ENCODE data around the gene TENM4.

TENM4 gene

DNA sequence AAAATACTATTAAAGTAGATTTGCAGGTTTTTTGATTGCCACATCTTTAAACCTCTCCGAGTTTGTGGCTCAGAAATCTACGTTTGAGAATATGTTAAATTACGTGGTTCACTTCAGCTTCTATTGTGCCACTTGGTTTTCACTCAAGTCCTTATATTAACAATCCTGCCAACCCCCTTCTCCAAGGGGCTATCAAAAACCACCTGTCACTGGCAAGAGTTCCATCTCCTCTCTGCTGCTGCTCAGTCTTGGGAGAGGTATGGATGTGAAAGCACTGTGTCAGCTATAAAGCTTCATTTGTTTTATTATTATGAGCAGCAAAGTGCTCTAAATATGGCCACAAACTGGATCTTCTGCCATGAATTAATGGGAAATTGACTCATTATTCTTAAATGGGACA is 668.6 kb downstream of the TENM4 start:
- H3K4me3 ChIP-seq (ENCODE audit: low read length), result no peak overlapping the region
- no peak for DNase-seq (ENCODE audit: low read depth)
- TF ChIP-seq, protein P1, sequence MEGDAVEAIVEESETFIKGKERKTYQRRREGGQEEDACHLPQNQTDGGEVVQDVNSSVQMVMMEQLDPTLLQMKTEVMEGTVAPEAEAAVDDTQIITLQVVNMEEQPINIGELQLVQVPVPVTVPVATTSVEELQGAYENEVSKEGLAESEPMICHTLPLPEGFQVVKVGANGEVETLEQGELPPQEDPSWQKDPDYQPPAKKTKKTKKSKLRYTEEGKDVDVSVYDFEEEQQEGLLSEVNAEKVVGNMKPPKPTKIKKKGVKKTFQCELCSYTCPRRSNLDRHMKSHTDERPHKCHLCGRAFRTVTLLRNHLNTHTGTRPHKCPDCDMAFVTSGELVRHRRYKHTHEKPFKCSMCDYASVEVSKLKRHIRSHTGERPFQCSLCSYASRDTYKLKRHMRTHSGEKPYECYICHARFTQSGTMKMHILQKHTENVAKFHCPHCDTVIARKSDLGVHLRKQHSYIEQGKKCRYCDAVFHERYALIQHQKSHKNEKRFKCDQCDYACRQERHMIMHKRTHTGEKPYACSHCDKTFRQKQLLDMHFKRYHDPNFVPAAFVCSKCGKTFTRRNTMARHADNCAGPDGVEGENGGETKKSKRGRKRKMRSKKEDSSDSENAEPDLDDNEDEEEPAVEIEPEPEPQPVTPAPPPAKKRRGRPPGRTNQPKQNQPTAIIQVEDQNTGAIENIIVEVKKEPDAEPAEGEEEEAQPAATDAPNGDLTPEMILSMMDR (conservative IDR thresholded peaks at IDR 0.05; ENCODE audit: low read length), result no peak

DNA sequence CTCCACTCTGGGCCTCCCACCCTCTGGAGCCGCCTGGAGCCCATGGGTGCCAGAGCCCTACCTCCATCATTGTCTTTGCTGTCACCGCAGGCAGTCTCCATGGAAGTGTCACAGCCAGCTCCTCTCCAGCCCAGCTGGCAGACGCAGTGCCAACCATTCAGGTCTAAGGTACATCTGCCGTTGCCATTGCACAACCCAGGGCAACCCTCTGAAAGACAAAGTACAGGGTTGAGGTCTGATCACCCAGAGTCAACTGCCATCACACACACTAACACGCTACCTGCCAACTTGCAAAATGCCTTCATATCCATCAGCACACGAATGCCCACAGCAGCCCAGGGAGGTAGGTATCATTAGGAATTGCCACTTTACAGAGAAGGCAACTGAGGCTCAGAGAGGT is 669.9 kb downstream of the TENM4 start:
- TF ChIP-seq, protein P1 (conservative IDR thresholded peaks at IDR 0.05; ENCODE audit: low read length), result no peak
- no peak for DNase-seq (ENCODE audit: low read depth)
- H3K4me3 ChIP-seq (ENCODE audit: low read length), result no peak overlapping the region

DNA sequence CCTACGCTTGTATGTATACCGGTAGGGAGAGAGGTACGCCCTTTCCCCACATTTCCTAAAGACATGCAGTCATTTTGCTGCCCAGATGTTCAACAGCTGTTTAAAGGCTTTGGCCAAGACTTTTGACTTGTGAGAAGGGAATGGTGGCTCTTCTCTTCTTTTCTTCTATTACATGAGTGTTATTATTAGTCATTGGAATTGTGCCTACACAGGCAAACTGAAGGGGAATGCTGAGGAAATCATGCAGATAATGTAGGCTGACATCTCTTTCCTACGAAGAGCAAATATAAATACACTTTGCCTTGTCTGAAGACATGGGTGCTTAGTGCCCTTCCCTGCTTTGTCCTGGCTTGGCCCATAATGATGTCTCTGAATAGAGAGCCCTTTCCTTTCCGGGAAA is 671.9 kb downstream of the TENM4 start:
- peak; percentile 23 for DNase-seq (ENCODE audit: low read depth)
- TF ChIP-seq, protein P1 (conservative IDR thresholded peaks at IDR 0.05; ENCODE audit: low read length), result no peak
- H3K4me3 ChIP-seq (ENCODE audit: low read length), result no peak overlapping the region

DNA sequence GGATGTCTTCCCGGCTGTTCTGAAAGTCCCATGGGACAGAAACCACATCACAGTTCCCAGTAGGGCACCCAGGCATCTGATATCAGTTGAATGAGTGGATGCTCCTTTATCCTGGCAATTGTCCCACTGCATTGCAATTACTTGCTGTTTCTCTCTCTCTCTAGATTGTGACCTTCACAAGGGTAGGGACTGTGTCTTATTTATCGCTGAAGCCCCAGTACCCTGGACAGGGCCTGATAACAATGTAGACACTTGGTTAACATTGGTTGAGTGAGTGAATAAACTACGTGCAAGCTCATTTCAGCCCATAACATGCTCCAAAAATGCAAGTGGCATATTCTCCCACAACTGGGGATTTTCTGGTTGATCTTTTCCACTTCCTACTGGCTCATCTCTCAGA is 672.5 kb downstream of the TENM4 start:
- TF ChIP-seq, protein P1 (conservative IDR thresholded peaks at IDR 0.05; ENCODE audit: low read length), result no peak
- DNase-seq (ENCODE audit: low read depth), result no peak
- H3K4me3 ChIP-seq (ENCODE audit: low read length), result no peak overlapping the region

DNA sequence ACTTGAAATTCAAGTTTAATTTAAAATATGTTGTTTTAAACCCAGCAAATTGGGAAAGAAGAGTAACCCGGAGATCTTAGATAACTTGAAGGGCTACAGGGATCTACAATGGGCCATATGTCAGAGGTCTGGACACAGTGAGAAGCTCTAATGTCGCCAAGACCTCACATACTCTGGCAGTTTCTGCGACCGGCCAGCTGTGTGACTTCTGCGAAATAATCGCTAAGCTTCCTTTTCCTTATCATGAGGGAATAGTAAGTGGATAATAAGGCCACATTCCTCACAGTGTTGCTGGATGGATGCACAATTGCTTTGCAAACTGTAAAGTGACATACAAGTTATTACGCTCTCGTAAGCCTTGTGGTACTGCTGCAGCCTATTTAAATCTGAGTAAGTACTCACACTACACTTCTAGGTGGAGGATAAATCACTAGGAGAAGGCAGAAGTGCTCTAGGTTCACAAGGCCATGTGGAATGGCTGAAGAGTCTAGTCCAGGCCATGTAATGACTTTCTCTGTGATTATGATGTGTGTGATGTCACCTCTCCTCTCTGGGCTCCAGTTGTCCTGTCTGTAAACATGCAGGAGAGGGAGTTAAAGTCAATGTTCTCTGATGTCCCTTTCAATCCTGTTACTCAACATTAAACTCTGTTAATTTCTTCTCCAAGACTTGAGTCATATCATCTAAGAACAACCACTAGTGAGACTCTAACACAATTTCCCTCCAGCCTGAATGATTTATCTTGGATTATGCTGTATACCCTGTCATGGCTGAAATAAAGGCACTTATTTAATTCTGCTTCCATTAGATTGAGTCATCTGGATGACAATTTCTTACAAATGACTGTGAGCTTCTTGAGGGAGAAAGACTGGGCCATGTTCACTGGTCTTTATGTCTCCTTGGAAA is 673.5 kb downstream of the TENM4 start:
- TF ChIP-seq, protein P1 (conservative IDR thresholded peaks at IDR 0.05; ENCODE audit: low read length), result no peak
- DNase-seq (ENCODE audit: low read depth), result no peak
- no peak overlapping the region for H3K4me3 ChIP-seq (ENCODE audit: low read length)

DNA sequence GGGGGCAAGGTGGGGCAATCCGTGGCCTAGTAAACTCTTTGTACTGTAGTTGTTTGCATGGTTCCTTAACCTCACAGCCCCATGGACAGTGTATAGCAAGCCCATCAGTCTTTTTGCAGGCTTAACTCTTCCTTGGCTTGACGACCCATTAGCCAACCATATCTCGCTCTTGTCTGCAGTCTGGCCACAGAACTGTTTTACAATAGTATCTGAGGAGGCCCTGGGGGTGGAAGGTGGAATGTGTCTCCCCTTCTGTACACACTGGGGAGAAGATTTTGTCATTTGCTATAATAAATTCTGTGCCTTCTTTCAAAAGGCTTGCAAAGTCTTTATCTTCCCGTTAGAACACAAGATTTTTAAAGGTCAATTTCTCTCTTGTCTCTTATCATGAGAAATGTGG is 675.9 kb downstream of the TENM4 start:
- DNase-seq (ENCODE audit: low read depth), result no peak
- TF ChIP-seq, protein P1 (conservative IDR thresholded peaks at IDR 0.05; ENCODE audit: low read length), result no peak
- no peak overlapping the region for H3K4me3 ChIP-seq (ENCODE audit: low read length)

DNA sequence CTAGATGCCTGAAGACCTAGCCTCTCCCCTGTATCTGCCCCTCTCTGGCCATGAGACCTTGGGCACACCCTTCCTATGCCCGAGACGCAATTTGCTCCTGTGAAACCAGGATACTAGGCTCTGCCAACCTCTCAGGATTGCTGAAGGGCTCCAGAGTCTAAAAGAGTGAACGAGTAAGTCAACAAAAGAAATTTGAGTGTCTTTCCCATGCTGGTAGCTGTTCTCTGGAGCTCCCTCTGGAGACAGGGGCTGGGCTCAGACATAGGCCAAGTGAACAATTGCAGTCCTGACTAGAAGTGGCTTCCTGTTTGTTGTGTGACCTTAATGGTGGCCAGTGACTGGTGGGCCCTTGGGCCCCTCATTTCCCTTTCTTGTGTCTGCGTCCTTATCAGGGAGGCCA is 677.2 kb downstream of the TENM4 start:
- no peak for DNase-seq (ENCODE audit: low read depth)
- no peak overlapping the region for H3K4me3 ChIP-seq (ENCODE audit: low read length)
- TF ChIP-seq, protein P1 (conservative IDR thresholded peaks at IDR 0.05; ENCODE audit: low read length), result no peak

Data from AG10803 (cell line).